ENCODE measurements around the gene SORL1-AS1.

SORL1-AS1 gene

DNA sequence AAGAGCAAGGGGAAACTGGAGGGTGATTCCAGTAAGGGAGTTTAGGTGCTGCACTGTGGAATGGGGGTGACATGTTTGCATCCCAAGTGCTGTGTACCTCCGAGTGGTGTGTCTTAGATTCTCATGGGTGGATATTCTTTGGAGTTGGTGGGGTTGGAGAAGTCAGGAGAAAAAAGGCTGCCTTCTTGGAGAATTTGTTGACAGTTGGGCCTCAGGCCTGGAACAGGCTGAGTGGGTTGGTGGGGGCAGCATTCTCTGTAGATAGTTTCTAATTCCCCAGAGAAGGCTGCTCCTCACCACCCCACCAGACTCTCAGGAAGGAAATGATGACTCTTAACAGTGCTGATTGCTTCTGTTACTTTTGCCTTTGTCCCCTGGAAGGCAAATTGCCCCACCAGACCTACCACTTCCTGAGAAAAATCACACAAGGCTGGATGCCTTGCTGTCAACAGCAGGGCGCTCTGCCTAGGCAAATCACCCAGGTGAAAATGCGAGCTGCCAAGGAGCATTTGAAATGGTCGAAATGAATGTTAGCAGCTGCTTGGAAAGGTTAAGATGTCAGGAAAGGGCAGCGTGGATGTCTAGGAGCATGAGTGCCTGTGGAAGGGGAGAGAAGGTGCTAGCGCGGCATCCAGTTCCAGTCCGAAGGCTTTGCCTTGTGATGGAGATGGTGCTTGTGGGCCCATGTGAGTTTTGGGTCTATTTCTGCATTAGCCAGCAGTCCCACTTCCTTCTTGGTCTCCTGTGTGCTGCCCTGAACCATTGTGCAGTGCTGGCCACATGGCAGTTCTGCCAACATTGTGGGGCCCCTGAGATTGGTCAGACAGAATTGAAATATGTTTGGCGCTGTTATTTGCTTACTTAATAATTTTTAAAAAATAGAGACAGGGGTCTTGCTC, 29.7 kb upstream of the SORL1-AS1 start:
- TF ChIP-seq, protein P1, sequence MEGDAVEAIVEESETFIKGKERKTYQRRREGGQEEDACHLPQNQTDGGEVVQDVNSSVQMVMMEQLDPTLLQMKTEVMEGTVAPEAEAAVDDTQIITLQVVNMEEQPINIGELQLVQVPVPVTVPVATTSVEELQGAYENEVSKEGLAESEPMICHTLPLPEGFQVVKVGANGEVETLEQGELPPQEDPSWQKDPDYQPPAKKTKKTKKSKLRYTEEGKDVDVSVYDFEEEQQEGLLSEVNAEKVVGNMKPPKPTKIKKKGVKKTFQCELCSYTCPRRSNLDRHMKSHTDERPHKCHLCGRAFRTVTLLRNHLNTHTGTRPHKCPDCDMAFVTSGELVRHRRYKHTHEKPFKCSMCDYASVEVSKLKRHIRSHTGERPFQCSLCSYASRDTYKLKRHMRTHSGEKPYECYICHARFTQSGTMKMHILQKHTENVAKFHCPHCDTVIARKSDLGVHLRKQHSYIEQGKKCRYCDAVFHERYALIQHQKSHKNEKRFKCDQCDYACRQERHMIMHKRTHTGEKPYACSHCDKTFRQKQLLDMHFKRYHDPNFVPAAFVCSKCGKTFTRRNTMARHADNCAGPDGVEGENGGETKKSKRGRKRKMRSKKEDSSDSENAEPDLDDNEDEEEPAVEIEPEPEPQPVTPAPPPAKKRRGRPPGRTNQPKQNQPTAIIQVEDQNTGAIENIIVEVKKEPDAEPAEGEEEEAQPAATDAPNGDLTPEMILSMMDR (IDR thresholded peaks at IDR 0.05; ENCODE audit: extremely low read depth, missing control alignments): no peak
- peak; percentile 47 for DNase-seq (ENCODE audit: low spot score)

DNA sequence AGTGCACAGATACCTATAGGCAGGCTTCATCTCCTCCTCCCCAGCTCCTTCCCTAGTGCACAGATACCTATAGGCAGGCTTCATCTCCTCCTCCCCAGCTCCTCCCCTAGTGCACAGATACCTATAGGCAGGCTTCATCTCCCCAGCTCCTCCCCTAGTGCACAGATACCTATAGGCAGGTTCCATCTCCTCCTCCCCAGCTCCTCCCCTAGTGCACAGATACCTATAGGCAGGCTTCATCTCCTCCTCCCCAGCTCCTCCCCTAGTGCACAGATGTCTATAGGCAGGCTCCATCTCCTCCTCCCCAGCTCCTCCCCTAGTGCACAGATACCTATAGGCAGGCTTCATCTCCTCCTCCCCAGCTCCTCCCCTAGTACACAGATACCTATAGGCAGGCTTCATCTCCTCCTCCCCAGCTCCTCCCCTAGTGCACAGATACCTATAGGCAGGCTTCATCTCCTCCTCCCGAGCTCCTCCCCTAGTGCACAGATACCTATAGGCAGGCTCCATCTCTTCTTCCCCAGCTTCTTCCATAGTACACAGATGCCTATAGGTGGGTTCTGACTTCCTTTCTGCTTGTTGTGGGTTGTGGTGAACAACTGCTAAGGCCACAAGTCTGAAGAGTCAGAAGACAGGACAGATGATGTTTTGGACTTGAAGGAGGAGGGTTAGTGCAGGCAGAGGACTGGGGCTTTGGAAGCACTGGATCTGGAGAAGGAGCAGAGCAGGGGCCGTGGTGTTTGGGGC, 28.9 kb upstream of the SORL1-AS1 start:
- peak; percentile 51 for DNase-seq (ENCODE audit: low spot score)

DNA sequence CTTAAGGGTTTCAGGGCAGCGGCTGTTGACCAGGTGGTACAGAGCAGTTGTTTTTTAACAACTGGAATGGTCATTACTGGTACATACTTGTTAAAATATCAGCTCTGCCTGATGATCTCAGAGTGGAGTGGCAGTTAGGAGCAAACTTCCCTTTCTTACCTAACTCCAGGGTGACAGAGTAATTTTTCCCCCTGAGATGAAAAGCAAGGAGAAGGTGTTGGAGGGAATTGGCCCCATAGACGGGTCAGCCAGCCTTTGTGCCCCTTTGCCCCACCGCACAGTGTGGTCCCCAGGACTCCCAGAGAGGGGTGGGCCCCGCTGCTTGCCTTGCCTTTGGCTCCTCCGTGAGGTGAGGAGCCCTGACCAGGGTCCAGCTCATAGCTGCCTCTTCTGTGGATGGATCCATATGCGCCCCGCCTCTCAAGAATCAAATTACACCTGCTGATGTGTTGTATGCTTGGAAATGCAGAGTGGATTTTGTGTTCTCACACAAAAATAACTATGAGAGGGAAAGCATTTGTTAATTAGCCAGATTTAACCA, 27.0 kb upstream of the SORL1-AS1 start:
- no peak for DNase-seq (ENCODE audit: low spot score)
- TF ChIP-seq, protein P1 (IDR thresholded peaks at IDR 0.05; ENCODE audit: extremely low read depth, missing control alignments): no peak

DNA sequence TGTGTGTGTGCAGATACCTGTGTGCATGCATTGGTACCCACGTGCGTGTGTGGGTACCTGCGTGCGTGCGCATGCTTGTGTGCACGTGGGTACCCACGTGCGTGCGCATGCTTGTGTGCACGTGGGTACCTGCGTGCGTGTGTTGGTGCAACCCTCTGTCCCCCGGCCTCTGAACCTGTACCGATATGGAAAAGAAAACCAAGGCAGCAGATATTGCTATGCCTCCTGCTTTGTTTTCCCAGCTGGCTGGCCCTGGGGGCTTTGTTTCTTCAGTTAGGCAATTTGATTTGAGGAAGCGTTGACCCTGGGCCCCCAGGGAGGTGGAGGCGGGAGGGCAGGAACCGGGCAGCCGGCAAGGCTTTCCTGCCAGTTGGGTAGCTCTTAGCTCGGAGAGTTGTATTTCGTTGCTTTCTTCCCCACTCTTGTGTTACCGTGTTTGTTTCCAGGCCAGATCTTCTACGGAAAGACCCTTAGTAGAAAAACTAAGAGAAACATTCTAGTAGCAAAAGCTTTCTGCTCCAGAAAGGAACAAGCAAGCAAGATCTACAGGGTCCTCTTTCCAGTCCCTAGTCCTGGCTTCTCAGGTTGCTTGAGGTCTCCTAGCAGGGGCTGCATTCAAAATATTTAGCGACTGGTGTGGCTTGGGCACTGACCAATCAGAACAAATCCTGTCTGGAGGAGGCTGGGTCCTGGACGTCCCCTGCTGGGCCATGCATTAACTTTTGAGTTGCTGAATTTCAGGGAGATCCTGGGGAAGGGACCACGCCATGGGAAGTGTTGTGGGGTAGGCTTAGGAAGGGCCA, 26.3 kb upstream of the SORL1-AS1 start:
- TF ChIP-seq, protein P1 (IDR thresholded peaks at IDR 0.05; ENCODE audit: extremely low read depth, missing control alignments): no peak
- DNase-seq (ENCODE audit: low spot score): no peak

DNA sequence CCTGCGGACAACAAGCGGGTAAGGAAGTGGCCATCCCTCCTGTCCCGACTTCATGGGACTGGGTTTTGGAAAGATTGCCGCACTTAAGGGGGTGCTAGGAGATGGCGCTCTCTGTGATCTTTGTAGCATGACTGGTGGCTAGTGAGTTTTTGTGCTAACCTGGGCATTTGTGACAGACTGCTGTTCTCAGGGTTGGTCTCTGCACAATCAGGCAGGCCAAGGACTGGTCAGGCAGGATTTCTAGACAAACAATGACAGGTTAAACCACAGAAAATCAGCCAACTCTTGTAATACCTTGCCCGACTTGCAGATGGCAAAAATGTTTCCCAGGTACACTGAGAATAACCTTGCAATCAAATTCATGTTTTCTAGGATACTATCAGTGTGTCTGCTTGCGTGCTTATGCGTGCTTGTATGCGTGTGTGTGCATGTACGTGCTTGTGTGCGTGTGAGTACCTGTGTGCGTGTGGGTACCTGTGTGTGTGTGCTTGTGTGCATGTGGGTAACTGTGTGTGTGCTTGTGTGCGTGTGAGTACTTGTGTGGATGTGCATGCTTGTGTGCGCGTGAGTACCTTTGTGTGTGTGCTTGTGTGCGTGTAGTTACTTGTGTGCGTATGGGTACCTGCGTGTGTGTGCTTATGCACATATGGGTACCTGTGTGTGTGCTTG, 25.6 kb upstream of the SORL1-AS1 start:
- DNase-seq (ENCODE audit: low spot score): no peak
- TF ChIP-seq, protein P1 (IDR thresholded peaks at IDR 0.05; ENCODE audit: extremely low read depth, missing control alignments): no peak

DNA sequence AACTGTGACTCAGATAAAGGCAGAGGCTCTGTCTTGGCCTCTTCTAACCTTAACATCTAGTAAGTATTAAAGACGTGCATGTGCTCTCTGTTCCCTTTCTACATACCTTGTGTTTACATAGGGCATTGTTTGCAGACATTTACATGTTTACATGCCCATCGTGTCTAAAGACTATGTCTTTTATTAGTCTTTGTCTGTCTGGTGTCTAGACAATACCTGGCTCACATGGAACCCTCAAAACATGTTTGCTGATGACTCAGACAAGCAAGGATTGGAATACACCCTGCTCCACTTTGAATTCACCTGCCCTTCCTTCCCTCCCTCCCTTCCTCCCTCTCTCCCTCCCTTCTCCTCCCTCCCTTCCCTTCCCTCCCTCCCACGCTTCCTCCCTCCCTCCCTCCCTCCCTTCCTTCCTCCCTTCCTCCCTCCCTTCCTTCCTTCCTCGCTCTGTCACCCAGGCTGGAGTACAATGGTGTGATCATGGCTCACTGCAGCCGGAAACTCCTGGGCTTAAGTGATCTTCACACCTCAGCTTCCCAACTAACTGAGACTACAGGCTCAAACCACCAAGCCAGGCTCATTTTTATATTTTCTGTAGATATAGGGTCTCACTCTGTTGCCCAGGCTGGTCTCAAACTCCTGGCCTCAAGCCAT, 23.7 kb upstream of the SORL1-AS1 start:
- DNase-seq (ENCODE audit: low spot score): no peak
- TF ChIP-seq, protein P1 (IDR thresholded peaks at IDR 0.05; ENCODE audit: extremely low read depth, missing control alignments): no peak
